Kidney (tissue), 14 donors: Measurements from ENCODE around the gene COX7A2L. TPM values are rescaled to one million over a fixed set of nuclear protein-coding genes. Genes with fewer than 3 reads are reported as not detected.
A peak's percentile ranks its signal among the peaks of the same experiment; 100 is the strongest.

ENCODE experiments used
- DNase-seq, 5 donors: peaks; one replicate each; pipeline ENCODE4 v3.0.0-alpha.2; 2013 to 2020
- FAIRE-seq: peaks from 2 replicates; lab custom pipeline; 2012; peaks lifted over from hg19 to GRCh38; lab: Jason Lieb, UNC
- H3K27ac ChIP-seq, 2 donors: one replicate each; pipeline ENCODE4 v1.7.0; 2013; ENCODE audit warnings: low read depth in 2 of 2, low read length in 2 of 2, inconsistent platforms in 1 of 2
- H3K27me3 ChIP-seq: one replicate; pipeline ENCODE4 v1.7.1; 2013; ENCODE audit warnings: low read length, inconsistent platforms; ENCODE audit not compliant: control insufficient read depth, insufficient read depth
- H3K36me3 ChIP-seq, 3 donors: one replicate each; pipeline versions ENCODE4 v1.7.0 to v1.7.1; 2013; ENCODE audit warnings: low read length in 3 of 3, control low read depth in 1 of 3, inconsistent platforms in 1 of 3; ENCODE audit not compliant: insufficient read depth in 3 of 3, control insufficient read depth in 2 of 3
- H3K4me1 ChIP-seq, 3 donors: one replicate each; pipeline versions ENCODE4 v1.7.0 to v1.7.1; 2013; ENCODE audit warnings: low read length in 3 of 3, inconsistent platforms in 1 of 3, low read depth in 1 of 3; ENCODE audit not compliant: control insufficient read depth in 2 of 3, insufficient read depth in 2 of 3
- H3K4me3 ChIP-seq, 3 donors: one replicate each; pipeline versions ENCODE4 v1.7.0 to v1.8.1; 2013; ENCODE audit warnings: low read length in 3 of 3, control low read depth in 1 of 3, inconsistent platforms in 1 of 3
- H3K9ac ChIP-seq, 3 donors: one replicate each; pipeline versions ENCODE4 v1.7.0 to v1.7.1; 2013; ENCODE audit warnings: low read length in 3 of 3, control low read depth in 1 of 3, inconsistent platforms in 1 of 3
- H3K9me3 ChIP-seq, 3 donors: one replicate each; pipeline versions ENCODE4 v1.7.0 to v1.7.1; 2013; ENCODE audit warnings: low read length in 3 of 3, control low read depth in 1 of 3, inconsistent platforms in 1 of 3; ENCODE audit not compliant: control insufficient read depth in 2 of 3, insufficient read depth in 1 of 3
- CTCF ChIP-seq: IDR thresholded peaks from 3 replicates; pipeline ENCODE4 v1.5.1; 2012; ENCODE audit warnings: mild to moderate bottlenecking, moderate library complexity, borderline replicate concordance; ENCODE audit not compliant: insufficient read depth; ENCODE audit errors: extremely low read depth
- intact Hi-C: fragments of 100-400 bp; cut with DNase I; formaldehyde crosslinking; loops from one replicate; pipeline ENCODE4 v1.11.1; 2022
- polyA plus RNA-seq: library from polyadenylated mRNA; stranded (reverse); fragments of 350-450 nt; fragmentation: Illumina TruSeq; extraction: RNeasy Lipid Tissue Mini Kit (QIAGEN cat#74804); gene quantifications from one replicate; pipeline ENCODE4 v1.2.3, GENCODE V29; 2014; ENCODE audit warnings: low read depth, low replicate concordance; ENCODE audit not compliant: insufficient read depth
- total RNA-seq: library from RNA; stranded (reverse); fragmentation: NEBNext Ultra II Directional; extraction: Animal tissue kit (Norgen Biotek cat#: 25700); gene quantifications from one replicate; pipeline ENCODE4 v1.2.1, GENCODE V29; 2021
- donor health status: control.
- donor health status: control.
- donor health status: control.
- donor health status: control.
- donor health status: control.
- donor health status: DM: yes; HTN: yes; CAD: no.
- donor health status: Normal renal cell carcinoma (clear cell type).

The COX7A2L gene
- total and polyA plus RNA-seq, 2 donors from 2014 or later = 90.2 to 321 TPM

GRCh38 chr2:42376758-42377157 lies 15.7 kb upstream of the COX7A2L start:
- TF ChIP-seq CTCF = no peak
- DNase-seq (no peak), FAIRE-seq (no peak)
- H3K27me3 ChIP-seq = no peaks in the 10 kb centered on the region
- no peak overlapping the region for H3K27ac ChIP-seq
- no peak overlapping the region for H3K4me3 ChIP-seq
- H3K9ac ChIP-seq = no peak overlapping the region
- H3K4me1 ChIP-seq = no peaks in the 10 kb centered on the region
- intact Hi-C loops = no loop called here
- no peaks in the 10 kb centered on the region for H3K36me3 ChIP-seq
- H3K9me3 ChIP-seq = no peaks in the 10 kb centered on the region

GRCh38 chr2:42372474-42373200 lies 11.6 kb upstream of the COX7A2L start:
- no peaks in the 10 kb centered on the region for H3K36me3 ChIP-seq
- no peak for DNase-seq
- no peak overlapping the region for H3K27ac ChIP-seq
- no peak for TF ChIP-seq CTCF
- H3K27me3 ChIP-seq = no peaks in the 10 kb centered on the region
- peaks cover 0 to 18% (median 3%) of the 10 kb centered on the region in 3 donors for H3K4me1 ChIP-seq
- no peak for FAIRE-seq
- intact Hi-C loops = no loop called here
- no peaks in the 10 kb centered on the region for H3K9me3 ChIP-seq
- H3K9ac ChIP-seq = no peak overlapping the region
- no peak overlapping the region for H3K4me3 ChIP-seq

GRCh38 chr2:42371611-42372473 lies 10.8 kb upstream of the COX7A2L start:
- Histone ChIP-seq H3K4me3 (no peak overlapping the region), H3K9ac (no peak overlapping the region), H3K4me1 (peaks cover 0 to 18% (median 3%) of the 10 kb centered on the region in 3 donors), H3K9me3 (no peaks in the 10 kb centered on the region), H3K36me3 (no peaks in the 10 kb centered on the region), H3K27me3 (no peaks in the 10 kb centered on the region), H3K27ac (no peak overlapping the region)
- TF ChIP-seq CTCF = no peak
- peak in 1 of 5 donors; percentile 63 for DNase-seq
- FAIRE-seq = no peak
- intact Hi-C loops = no loop called here
